IMR-90 (cell line): ENCODE data around the gene SPACA5B. TPM values are rescaled to one million over a fixed set of nuclear protein-coding genes. Genes with fewer than 3 reads are reported as not detected.
"Not testable (repeated sequence)": the region's sequence is repeated elsewhere in the genome, so short reads cannot be mapped to it uniquely, and the experiment has no call there.

Experiments
- ATAC-seq: fragments of 200-7000 bp; cut with Tn5 transposase; 2 replicates; pipeline ENCODE4 v1.9.1; 2020; ENCODE audit warnings: low read depth, mild to moderate bottlenecking, moderate library complexity
- BruUV-seq: library from RNA; stranded (reverse); fragments of 400-500 nt; replicated peaks from 2 replicates; lab custom pipeline; 2021; lab: Mats Ljungman, UMichigan
- CTCF ChIA-PET: fragments of 300-600 bp; formaldehyde crosslinking; extraction: SDS; loops from one replicate; lab custom pipeline; 2021; ENCODE audit warnings: antibody characterized with exemption; lab: Yijun Ruan, JAX
- POLR2A ChIA-PET: fragments of 300-600 bp; sonication (Branson Sonifier 250); formaldehyde crosslinking; loops from one replicate; lab custom pipeline; 2022; ENCODE audit warnings: antibody characterized with exemption; ENCODE audit not compliant: unreplicated experiment; lab: Charles Lee
- DNase-seq: peaks from one replicate; pipeline ENCODE4 v3.0.0; 2013
- H2AFZ ChIP-seq: replicated peaks from 2 replicates; pipeline ENCODE3; 2013; ENCODE audit warnings: low read length, mild to moderate bottlenecking; ENCODE audit not compliant: poor library complexity
- H2AK5ac ChIP-seq: 2 replicates; pipeline ENCODE4 v1.6.1; 2013; ENCODE audit warnings: low read depth, low read length, inconsistent platforms
- H2AK9ac ChIP-seq: replicated peaks from 2 replicates; pipeline ENCODE3; 2013; ENCODE audit warnings: mild to moderate bottlenecking, low read depth, low read length, moderate library complexity; ENCODE audit not compliant: poor library complexity
- H2BK120ac ChIP-seq: 2 replicates; pipeline ENCODE4 v1.6.1; 2013; ENCODE audit warnings: low read depth, low read length, inconsistent platforms
- H2BK15ac ChIP-seq: 3 replicates; pipeline ENCODE4 v1.6.1; 2013; ENCODE audit warnings: low read depth, low read length, inconsistent platforms
- H2BK20ac ChIP-seq: 2 replicates; pipeline ENCODE4 v1.6.1; 2013; ENCODE audit warnings: low read depth, mild to moderate bottlenecking, inconsistent platforms, low read length, moderate library complexity
- H2BK5ac ChIP-seq: 2 replicates; pipeline ENCODE4 v1.6.1; 2013; ENCODE audit warnings: mild to moderate bottlenecking, low read depth, low read length, inconsistent platforms; ENCODE audit not compliant: poor library complexity, severe bottlenecking
- H3K14ac ChIP-seq: replicated peaks from 2 replicates; pipeline ENCODE4 v1.6.1; 2013; ENCODE audit warnings: low read depth, low read length, inconsistent platforms
- H3K18ac ChIP-seq: 2 replicates; pipeline ENCODE4 v1.6.1; 2013; ENCODE audit warnings: low read depth, low read length, control low read depth
- H3K23ac ChIP-seq: 2 replicates; pipeline ENCODE4 v1.6.1; 2013; ENCODE audit warnings: low read depth, low read length, inconsistent platforms
- H3K27ac ChIP-seq: 2 replicates; pipeline ENCODE4 v1.5.1; 2013; ENCODE audit warnings: mild to moderate bottlenecking, control low read depth, low read length; ENCODE audit not compliant: insufficient read depth
- H3K27me3 ChIP-seq: 2 replicates; pipeline ENCODE4 v1.6.1; 2013; ENCODE audit warnings: low read length; ENCODE audit not compliant: control insufficient read depth, insufficient read depth
- H3K36me3 ChIP-seq: 2 replicates; pipeline ENCODE4 v1.6.1; 2013; ENCODE audit warnings: low read length, mixed read lengths; ENCODE audit not compliant: control insufficient read depth, insufficient read depth
- H3K4ac ChIP-seq: 2 replicates; pipeline ENCODE4 v1.6.1; 2013; ENCODE audit warnings: low read depth, low read length, inconsistent platforms
- H3K4me1 ChIP-seq: 2 replicates; pipeline ENCODE4 v1.6.1; 2013; ENCODE audit warnings: low read length, mixed read lengths; ENCODE audit not compliant: control insufficient read depth, insufficient read depth
- H3K4me2 ChIP-seq: 2 replicates; pipeline ENCODE4 v1.6.1; 2013; ENCODE audit warnings: low read depth, mild to moderate bottlenecking, control low read depth, low read length, moderate library complexity
- H3K4me3 ChIP-seq: 2 replicates; pipeline ENCODE4 v1.5.1; 2013; ENCODE audit warnings: low read depth, mild to moderate bottlenecking, control low read depth, low read length, moderate library complexity; ENCODE audit not compliant: insufficient read depth
- H3K56ac ChIP-seq: 2 replicates; pipeline ENCODE4 v1.6.1; 2013; ENCODE audit warnings: low read length, inconsistent platforms; ENCODE audit not compliant: insufficient read depth; ENCODE audit errors: extremely low read depth
- H3K79me1 ChIP-seq, 2 experiments: 2 replicates each; pipeline ENCODE4 v1.6.1; 2013; ENCODE audit warnings: low read length in 2 of 2, inconsistent platforms in 1 of 2, low read depth in 1 of 2
- H3K9ac ChIP-seq: 2 replicates; pipeline ENCODE4 v1.6.1; 2013; ENCODE audit warnings: low read depth, low read length, control low read depth
- H3K9me1 ChIP-seq: 2 replicates; pipeline ENCODE4 v1.6.1; 2013; ENCODE audit warnings: low read length, inconsistent platforms; ENCODE audit not compliant: insufficient read depth
- H3K9me3 ChIP-seq: 2 replicates; pipeline ENCODE4 v1.6.1; 2013; ENCODE audit warnings: low read length; ENCODE audit not compliant: control insufficient read depth, insufficient read depth
- H4K20me1 ChIP-seq: 2 replicates; pipeline ENCODE4 v1.6.1; 2013; ENCODE audit warnings: low read length, inconsistent platforms; ENCODE audit not compliant: insufficient read depth
- H4K5ac ChIP-seq: 2 replicates; pipeline ENCODE4 v1.6.1; 2013; ENCODE audit warnings: mild to moderate bottlenecking, low read depth, low read length, control low read depth
- H4K8ac ChIP-seq, 2 experiments: 2 replicates each; pipeline ENCODE4 v1.6.1; 2013; ENCODE audit warnings: low read depth in 2 of 2, low read length in 2 of 2, control low read depth in 1 of 2, inconsistent platforms in 1 of 2
- H4K91ac ChIP-seq: 2 replicates; pipeline ENCODE4 v1.6.1; 2013; ENCODE audit warnings: low read depth, low read length, inconsistent platforms; ENCODE audit not compliant: insufficient read depth
- WGBS, 2 experiments: methylation state at CpG; one replicate each; pipeline versions ENCODE4 v1.1.5 to v1.1.7; 2013; ENCODE audit warnings: missing lambda C conversion rate in 2 of 2; ENCODE audit not compliant: insufficient read length in 1 of 2; ENCODE audit errors: extremely low coverage in 2 of 2; 5-methylcytosine and 5-hydroxymethylcytosine counted together
- dilution Hi-C: fragments of 300-500 bp; cut with HindIII; formaldehyde crosslinking; loops from one replicate; pipeline ENCODE4 v1.14.3; 2018; ENCODE audit warnings: low sequenced_read_pairs; ENCODE audit not compliant: unreplicated experiment
- in situ Hi-C: fragments of 300-500 bp; cut with MboI; formaldehyde crosslinking; loops from 3 replicates; pipeline ENCODE4 v1.14.3; 2019; ENCODE audit warnings: low sequenced_read_pairs, inconsistent platforms, mixed read lengths
- intact Hi-C: fragments of 100-400 bp; cut with micrococcal nuclease; formaldehyde crosslinking; loops from 2 replicates; pipeline ENCODE4 v1.10.0; 2022
- polyA plus RNA-seq, 3 experiments: library from polyadenylated mRNA; depleted of rRNA; stranded (reverse); fragments of >200 nt; gene quantifications; 2 replicates each; pipeline ENCODE4 v1.2.3, GENCODE V29; 2012; ENCODE audit warnings: low replicate concordance in 1 of 3
- total RNA-seq: library from RNA; depleted of rRNA; stranded (reverse); fragments of >200 nt; gene quantifications from 2 replicates; pipeline ENCODE4 v1.2.3, GENCODE V29; 2012

Gene SPACA5B
- total and polyA plus RNA-seq, 2 of the 4 experiments (the other 2 are of a cell fraction): not detected

- H2BK15ac ChIP-seq, H2AK9ac ChIP-seq, H3K23ac ChIP-seq, H3K4ac ChIP-seq, H3K18ac ChIP-seq, H3K79me1 ChIP-seq, H4K91ac ChIP-seq, H3K27ac ChIP-seq, ATAC-seq, H3K14ac ChIP-seq, H4K8ac ChIP-seq, CTCF ChIA-PET, H2BK20ac ChIP-seq, H2AFZ ChIP-seq, H3K9me3 ChIP-seq, H2BK5ac ChIP-seq, H3K9me1 ChIP-seq, H3K4me1 ChIP-seq, DNase-seq, dilution Hi-C loops, H3K9ac ChIP-seq, H3K27me3 ChIP-seq, intact Hi-C loops, H3K36me3 ChIP-seq, H3K4me2 ChIP-seq, BruUV-seq, H2AK5ac ChIP-seq, H2BK120ac ChIP-seq, H4K5ac ChIP-seq, in situ Hi-C loops, POLR2A ChIA-PET, H4K20me1 ChIP-seq, H3K4me3 ChIP-seq, H3K56ac ChIP-seq: not testable (repeated sequence)
- no CpG with 5 or more reads among the region's 11 CpGs for WGBS, 2 experiments
Measured at GRCh38 chrX:48142697-48143096, 12.3 kb downstream of the SPACA5B start.
